ENCODE measurements around the gene CBX1.
"Not testable (repeated sequence)": the region's sequence is repeated elsewhere in the genome, so short reads cannot be mapped to it uniquely, and the experiment has no call there.

GRCh38 chr17:48034734-48035133, 66.5 kb downstream of the CBX1 start:
- not testable (repeated sequence) for TF ChIP-seq RFX5 (IDR thresholded peaks at IDR 0.05; ENCODE audit: low read depth, low read length); RFXAP (CRISPR knock-in tag; IDR thresholded peaks at IDR 0.05; ENCODE audit: borderline replicate concordance); CBX1 (IDR thresholded peaks at IDR 0.05; ENCODE audit: low read depth); NFE2 (CRISPR knock-in tag; IDR thresholded peaks at IDR 0.05)
- TF ChIP-seq, protein P1, sequence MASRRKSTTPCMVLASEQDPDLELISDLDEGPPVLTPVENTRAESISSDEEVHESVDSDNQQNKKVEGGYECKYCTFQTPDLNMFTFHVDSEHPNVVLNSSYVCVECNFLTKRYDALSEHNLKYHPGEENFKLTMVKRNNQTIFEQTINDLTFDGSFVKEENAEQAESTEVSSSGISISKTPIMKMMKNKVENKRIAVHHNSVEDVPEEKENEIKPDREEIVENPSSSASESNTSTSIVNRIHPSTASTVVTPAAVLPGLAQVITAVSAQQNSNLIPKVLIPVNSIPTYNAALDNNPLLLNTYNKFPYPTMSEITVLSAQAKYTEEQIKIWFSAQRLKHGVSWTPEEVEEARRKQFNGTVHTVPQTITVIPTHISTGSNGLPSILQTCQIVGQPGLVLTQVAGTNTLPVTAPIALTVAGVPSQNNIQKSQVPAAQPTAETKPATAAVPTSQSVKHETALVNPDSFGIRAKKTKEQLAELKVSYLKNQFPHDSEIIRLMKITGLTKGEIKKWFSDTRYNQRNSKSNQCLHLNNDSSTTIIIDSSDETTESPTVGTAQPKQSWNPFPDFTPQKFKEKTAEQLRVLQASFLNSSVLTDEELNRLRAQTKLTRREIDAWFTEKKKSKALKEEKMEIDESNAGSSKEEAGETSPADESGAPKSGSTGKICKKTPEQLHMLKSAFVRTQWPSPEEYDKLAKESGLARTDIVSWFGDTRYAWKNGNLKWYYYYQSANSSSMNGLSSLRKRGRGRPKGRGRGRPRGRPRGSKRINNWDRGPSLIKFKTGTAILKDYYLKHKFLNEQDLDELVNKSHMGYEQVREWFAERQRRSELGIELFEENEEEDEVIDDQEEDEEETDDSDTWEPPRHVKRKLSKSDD (CRISPR knock-in tag; IDR thresholded peaks at IDR 0.05; ENCODE audit: low read depth): not testable (repeated sequence)
